Measurements from ENCODE around the gene TNFRSF1B. TPM values are rescaled to one million over a fixed set of nuclear protein-coding genes. Genes with fewer than 3 reads are reported as not detected.
A peak's percentile ranks its signal among the peaks of the same experiment; 100 is the strongest.

The TNFRSF1B gene
- total RNA-seq, 3 donors from 2014 or later (not counting 1 experiment from before 2014, with no cell fraction given): 152 to 173 (median 172) TPM

DNA sequence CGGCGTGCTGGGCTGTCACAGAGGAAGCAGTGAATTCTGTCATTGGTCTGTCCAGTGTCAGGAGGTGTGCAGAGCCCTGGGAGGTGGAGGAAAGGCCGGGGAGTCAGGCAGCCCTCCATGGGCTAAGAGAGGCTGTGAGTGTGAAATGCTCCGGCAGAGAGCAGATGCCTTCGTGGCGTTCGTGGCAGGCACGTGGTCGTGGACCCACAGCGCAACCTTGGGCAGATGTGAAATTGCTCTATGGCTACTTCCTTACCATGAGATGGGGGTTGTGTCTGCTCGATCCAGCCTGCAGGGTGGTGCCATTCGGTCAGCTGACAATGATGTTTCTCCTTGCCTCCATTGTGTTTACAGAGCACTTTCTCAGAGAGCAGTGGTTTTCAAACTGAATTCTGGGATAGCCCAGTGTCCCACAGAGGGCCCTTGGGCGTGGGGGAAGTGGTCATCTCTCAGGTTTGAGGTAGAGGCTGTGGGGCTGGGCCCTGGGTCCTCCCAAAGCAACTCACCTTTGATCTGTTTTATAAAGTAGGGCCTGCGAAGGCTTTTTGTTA, 27.9 kb downstream of the TNFRSF1B start:
- Histone ChIP-seq H3K9me3 (ENCODE audit: control insufficient read depth, insufficient read depth, low read length) (no peaks in the 10 kb centered on the region), H3K36me3 (ENCODE audit: control insufficient read depth, insufficient read depth, low read length) (peaks cover 75% of the 10 kb centered on the region), H3K27me3 (ENCODE audit: control insufficient read depth, insufficient read depth, low read length) (no peaks in the 10 kb centered on the region), H3K4me1 (ENCODE audit: control insufficient read depth, insufficient read depth, low read length) (peaks cover 43% of the 10 kb centered on the region), H3K4me3 (ENCODE audit: low read length) (no peak overlapping the region), H3K27ac (ENCODE audit: low read length) (peak overlapping the region; percentile 27)
- ATAC-seq (peak in 2 of 3 donors; percentile 30 to 33), DNase-seq (no peak)
- WGBS (ENCODE audit: insufficient coverage): 45% methylated on average over 12 of the region's 14 CpGs
- H3K4me1 Mint-ChIP-seq: peaks cover 29 to 43% of the 10 kb centered on the region in 2 donors
- H3K27me3 Mint-ChIP-seq (ENCODE audit: low read depth in 2 of 2): no peaks in the 10 kb centered on the region
- peak overlapping the region; percentile 86 to 90 for H3K27ac Mint-ChIP-seq
- H3K36me3 Mint-ChIP-seq: no peaks in the 10 kb centered on the region
- intact Hi-C loops (cut with micrococcal nuclease): no loop called here
- H3K4me3 Mint-ChIP-seq: no peak overlapping the region
- TF ChIP-seq, protein P1, sequence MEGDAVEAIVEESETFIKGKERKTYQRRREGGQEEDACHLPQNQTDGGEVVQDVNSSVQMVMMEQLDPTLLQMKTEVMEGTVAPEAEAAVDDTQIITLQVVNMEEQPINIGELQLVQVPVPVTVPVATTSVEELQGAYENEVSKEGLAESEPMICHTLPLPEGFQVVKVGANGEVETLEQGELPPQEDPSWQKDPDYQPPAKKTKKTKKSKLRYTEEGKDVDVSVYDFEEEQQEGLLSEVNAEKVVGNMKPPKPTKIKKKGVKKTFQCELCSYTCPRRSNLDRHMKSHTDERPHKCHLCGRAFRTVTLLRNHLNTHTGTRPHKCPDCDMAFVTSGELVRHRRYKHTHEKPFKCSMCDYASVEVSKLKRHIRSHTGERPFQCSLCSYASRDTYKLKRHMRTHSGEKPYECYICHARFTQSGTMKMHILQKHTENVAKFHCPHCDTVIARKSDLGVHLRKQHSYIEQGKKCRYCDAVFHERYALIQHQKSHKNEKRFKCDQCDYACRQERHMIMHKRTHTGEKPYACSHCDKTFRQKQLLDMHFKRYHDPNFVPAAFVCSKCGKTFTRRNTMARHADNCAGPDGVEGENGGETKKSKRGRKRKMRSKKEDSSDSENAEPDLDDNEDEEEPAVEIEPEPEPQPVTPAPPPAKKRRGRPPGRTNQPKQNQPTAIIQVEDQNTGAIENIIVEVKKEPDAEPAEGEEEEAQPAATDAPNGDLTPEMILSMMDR (IDR thresholded peaks at IDR 0.05): no peak
- H3K9me3 Mint-ChIP-seq: no peaks in the 10 kb centered on the region

DNA sequence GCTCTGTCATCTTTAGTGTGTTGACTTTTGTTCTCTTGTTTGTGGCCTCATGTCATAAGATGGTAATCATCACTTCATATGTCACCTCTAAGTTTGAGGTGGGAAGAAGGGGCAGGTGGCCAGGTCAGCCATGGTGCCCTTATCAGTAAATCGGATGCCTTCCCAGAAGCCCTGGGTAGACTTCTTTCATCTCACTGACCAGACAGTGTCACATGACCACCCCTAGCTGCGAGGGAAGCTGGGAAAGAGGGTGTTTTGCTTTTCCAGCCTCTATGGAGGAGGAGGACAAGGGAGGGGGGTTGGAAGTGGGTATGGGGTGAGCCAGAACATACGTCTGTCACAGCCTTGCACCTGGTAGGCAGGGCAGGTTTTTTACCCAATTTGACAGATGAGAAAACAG, 28.6 kb downstream of the TNFRSF1B start:
- ATAC-seq (no peak), DNase-seq (no peak)
- H3K27ac Mint-ChIP-seq: peak overlapping the region; percentile 86 to 90
- H3K4me3 Mint-ChIP-seq: no peak overlapping the region
- no peaks in the 10 kb centered on the region for H3K27me3 Mint-ChIP-seq (ENCODE audit: low read depth in 2 of 2)
- Histone ChIP-seq H3K36me3 (ENCODE audit: control insufficient read depth, insufficient read depth, low read length) (peaks cover 81% of the 10 kb centered on the region), H3K9me3 (ENCODE audit: control insufficient read depth, insufficient read depth, low read length) (no peaks in the 10 kb centered on the region), H3K4me3 (ENCODE audit: low read length) (no peak overlapping the region), H3K27ac (ENCODE audit: low read length) (no peak overlapping the region), H3K4me1 (ENCODE audit: control insufficient read depth, insufficient read depth, low read length) (peaks cover 49% of the 10 kb centered on the region), H3K27me3 (ENCODE audit: control insufficient read depth, insufficient read depth, low read length) (no peaks in the 10 kb centered on the region)
- H3K9me3 Mint-ChIP-seq: no peaks in the 10 kb centered on the region
- H3K4me1 Mint-ChIP-seq: peaks cover 25 to 38% of the 10 kb centered on the region in 2 donors
- H3K36me3 Mint-ChIP-seq: no peaks in the 10 kb centered on the region
- 70% methylated on average over 3 of the region's 3 CpGs for WGBS (ENCODE audit: insufficient coverage)
- TF ChIP-seq, protein P1 (IDR thresholded peaks at IDR 0.05): no peak
- intact Hi-C loops (cut with micrococcal nuclease): no loop called here

DNA sequence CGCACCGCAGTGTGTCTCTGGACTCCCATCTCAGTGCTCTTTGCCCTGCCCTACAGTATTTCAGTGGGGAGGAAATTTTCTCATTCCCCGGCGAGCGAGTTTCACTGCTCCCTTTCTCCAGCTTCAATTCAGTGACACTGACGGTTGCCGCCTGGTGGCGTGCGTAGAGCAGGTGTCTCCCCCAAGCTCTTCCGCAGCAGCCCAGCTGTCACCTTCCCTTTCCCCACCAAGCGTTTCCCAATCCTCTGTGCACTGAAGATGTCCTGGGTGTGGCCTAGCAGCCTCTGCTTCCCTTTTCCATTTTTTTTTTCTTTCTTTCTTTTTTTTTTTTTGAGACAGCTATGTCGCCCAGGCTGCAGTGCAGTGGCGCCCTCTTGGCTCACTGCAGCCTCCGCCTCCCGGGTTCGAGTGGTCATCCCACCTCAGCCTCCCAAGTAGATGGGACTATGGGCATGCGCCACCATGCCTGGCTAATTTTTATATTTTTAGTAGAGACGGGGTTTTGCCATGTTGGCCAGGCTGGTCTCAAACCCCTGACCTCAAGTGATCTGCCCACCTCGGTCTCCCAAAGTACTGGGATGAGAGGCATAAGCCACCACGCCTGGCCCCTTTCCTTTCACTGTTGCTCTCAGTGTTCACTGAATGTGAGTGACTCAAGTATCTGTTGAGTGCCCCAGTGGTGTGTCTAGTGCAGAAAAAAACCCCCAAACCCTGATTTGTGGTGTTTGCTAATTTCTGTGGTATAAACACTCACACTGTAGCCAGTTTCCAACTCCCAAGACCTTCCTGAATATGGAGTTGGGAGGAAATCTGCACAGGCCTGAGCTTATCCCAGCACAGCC, 30.1 kb downstream of the TNFRSF1B start:
- ATAC-seq (no peak), DNase-seq (peak in 1 of 2 donors; percentile 31)
- Mint-ChIP-seq H3K4me3 (peak overlapping the region; percentile 28), H3K4me1 (peaks cover 27 to 33% of the 10 kb centered on the region in 2 donors), H3K9me3 (no peaks in the 10 kb centered on the region), H3K36me3 (no peaks in the 10 kb centered on the region), H3K27me3 (ENCODE audit: low read depth in 2 of 2) (no peaks in the 10 kb centered on the region), H3K27ac (peak overlapping the region; percentile 31 to 47)
- TF ChIP-seq, protein P1 (IDR thresholded peaks at IDR 0.05): no peak
- no peaks in the 10 kb centered on the region for H3K27me3 ChIP-seq (ENCODE audit: control insufficient read depth, insufficient read depth, low read length)
- 84% methylated on average over 20 of the region's 20 CpGs for WGBS (ENCODE audit: insufficient coverage)
- no peaks in the 10 kb centered on the region for H3K9me3 ChIP-seq (ENCODE audit: control insufficient read depth, insufficient read depth, low read length)
- no peak overlapping the region for H3K27ac ChIP-seq (ENCODE audit: low read length)
- H3K4me3 ChIP-seq (ENCODE audit: low read length): no peak overlapping the region
- H3K4me1 ChIP-seq (ENCODE audit: control insufficient read depth, insufficient read depth, low read length): peaks cover 63% of the 10 kb centered on the region
- intact Hi-C loops (cut with micrococcal nuclease): no loop called here
- H3K36me3 ChIP-seq (ENCODE audit: control insufficient read depth, insufficient read depth, low read length): peaks cover 69% of the 10 kb centered on the region
